ENCODE results near the gene DEF6.

Gene DEF6

DNA sequence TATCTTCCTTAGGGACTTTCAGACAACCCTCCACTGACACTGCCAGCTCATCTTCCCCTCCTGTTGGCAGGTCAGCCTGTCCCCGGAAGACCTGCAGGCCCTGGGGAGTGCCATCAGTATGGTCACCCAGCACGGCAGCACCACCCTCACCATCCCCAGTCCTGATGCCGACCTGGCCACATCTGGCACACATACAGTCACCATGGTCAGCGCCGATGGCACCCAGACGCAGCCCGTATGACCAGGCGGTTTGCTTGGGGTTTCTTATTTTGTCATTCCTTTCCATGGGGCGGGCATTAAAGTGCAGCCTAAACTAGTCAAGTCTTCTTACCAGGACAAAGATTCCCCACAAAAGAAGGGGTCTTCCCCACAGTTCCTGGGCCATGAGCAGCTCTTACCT is 3.9 kb upstream of the DEF6 start:
- Histone ChIP-seq H3K23ac (ENCODE audit: low read depth, low read length, poor library complexity) (no peak overlapping the region), H3K4ac (ENCODE audit: low read length) (no peak overlapping the region), H3K27me3 (ENCODE audit: control insufficient read depth in 3 of 3, insufficient read depth in 3 of 3, low read depth in 1 of 3, low read length in 3 of 3) (no peaks in the 10 kb centered on the region), H2BK15ac (ENCODE audit: low read length) (no peak overlapping the region), H3K36me3 (replicated peaks in 1 of 2; ENCODE audit: control insufficient read depth in 2 of 2, insufficient read depth in 2 of 2, low read length in 2 of 2) (peaks cover 23 to 93% of the 10 kb centered on the region in 2 donors), H4K91ac (ENCODE audit: low read depth, low read length, poor library complexity) (no peak overlapping the region), H2BK120ac (ENCODE audit: low read depth, low read length) (no peak overlapping the region), H3K27ac (replicated peaks; ENCODE audit: low read length) (no peak overlapping the region), H3K4me1 (ENCODE audit: control insufficient read depth in 2 of 2, insufficient read depth in 1 of 2, low read depth in 1 of 2, low read length in 2 of 2) (peaks cover 0 to 4% of the 10 kb centered on the region in 2 donors), H2AK5ac (ENCODE audit: low read depth, low read length) (no peak overlapping the region), H3K14ac (ENCODE audit: low read length) (no peak overlapping the region), H3K9ac (ENCODE audit: low read depth, low read length, poor library complexity) (no peak overlapping the region), H3K18ac (ENCODE audit: low read length) (no peak overlapping the region), H2BK5ac (ENCODE audit: low read length) (no peak overlapping the region), H3K4me2 (ENCODE audit: insufficient read depth, low read length, poor library complexity, severe bottlenecking) (no peak overlapping the region), H3K9me3 (replicated peaks in 1 of 2; ENCODE audit: control insufficient read depth in 2 of 2, insufficient read depth in 1 of 2, low read depth in 1 of 2, low read length in 2 of 2) (no peaks in the 10 kb centered on the region), H4K8ac (ENCODE audit: low read depth, low read length) (no peak overlapping the region), H2BK12ac (ENCODE audit: low read length) (no peak overlapping the region), H2AFZ (ENCODE audit: low read length) (no peak overlapping the region), H3K4me3 (ENCODE audit: low read length in 2 of 2) (no peak overlapping the region), H3K79me1 (ENCODE audit: low read depth, low read length) (no peaks in the 10 kb centered on the region)
- no peak for DNase-seq (ENCODE audit: low spot score)
- WGBS, 2 donors (ENCODE audit: extremely low coverage in 2 of 2, insufficient read length in 2 of 2, insufficient replicate concordance in 1 of 2), result no CpG with 5 or more reads among the region's 9 CpGs

DNA sequence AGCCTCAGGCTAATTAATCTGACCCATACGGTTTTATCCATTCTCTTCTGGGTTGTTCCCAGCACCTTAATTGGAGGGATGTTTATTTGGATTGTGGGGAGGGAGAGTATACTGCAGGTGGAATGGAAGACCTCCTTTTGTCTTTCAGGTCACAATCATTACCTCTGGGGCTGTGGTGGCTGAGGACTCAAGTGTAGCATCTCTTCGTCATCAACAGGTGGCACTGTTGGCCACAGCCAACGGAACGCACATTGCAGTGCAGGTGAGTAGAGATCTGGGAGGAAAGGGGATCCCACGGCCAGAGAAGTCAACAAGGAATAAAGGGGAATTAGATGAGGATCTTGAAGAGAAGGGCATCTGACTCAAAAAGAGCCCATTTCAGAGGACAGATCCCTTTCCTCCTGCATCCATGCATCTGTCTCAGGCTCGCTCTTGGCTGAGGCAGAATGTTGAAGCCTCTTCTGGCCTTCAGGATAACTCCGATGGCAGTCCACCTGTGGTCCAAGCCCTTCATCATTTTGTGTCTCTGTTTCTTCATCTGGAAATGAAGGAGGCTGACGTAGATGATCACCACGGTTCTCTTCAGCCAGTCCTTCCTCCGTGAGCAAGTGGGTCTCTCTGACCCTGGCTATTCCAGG is 3.2 kb upstream of the DEF6 start:
- Histone ChIP-seq H4K91ac (ENCODE audit: low read depth, low read length, poor library complexity) (no peak overlapping the region), H2BK15ac (ENCODE audit: low read length) (no peak overlapping the region), H2AK5ac (ENCODE audit: low read depth, low read length) (no peak overlapping the region), H3K14ac (ENCODE audit: low read length) (no peak overlapping the region), H3K27ac (replicated peaks; ENCODE audit: low read length) (no peak overlapping the region), H3K27me3 (ENCODE audit: control insufficient read depth in 3 of 3, insufficient read depth in 3 of 3, low read depth in 1 of 3, low read length in 3 of 3) (no peaks in the 10 kb centered on the region), H3K23ac (ENCODE audit: low read depth, low read length, poor library complexity) (no peak overlapping the region), H3K18ac (ENCODE audit: low read length) (no peak overlapping the region), H3K9ac (ENCODE audit: low read depth, low read length, poor library complexity) (no peak overlapping the region), H4K8ac (ENCODE audit: low read depth, low read length) (no peak overlapping the region), H3K4me1 (ENCODE audit: control insufficient read depth in 2 of 2, insufficient read depth in 1 of 2, low read depth in 1 of 2, low read length in 2 of 2) (peaks cover 0 to 4% of the 10 kb centered on the region in 2 donors), H3K4ac (ENCODE audit: low read length) (no peak overlapping the region), H2AFZ (ENCODE audit: low read length) (no peak overlapping the region), H3K9me3 (replicated peaks in 1 of 2; ENCODE audit: control insufficient read depth in 2 of 2, insufficient read depth in 1 of 2, low read depth in 1 of 2, low read length in 2 of 2) (no peaks in the 10 kb centered on the region), H2BK5ac (ENCODE audit: low read length) (no peak overlapping the region), H2BK12ac (ENCODE audit: low read length) (no peak overlapping the region), H3K4me2 (ENCODE audit: insufficient read depth, low read length, poor library complexity, severe bottlenecking) (no peak overlapping the region), H2BK120ac (ENCODE audit: low read depth, low read length) (no peak overlapping the region), H3K4me3 (ENCODE audit: low read length in 2 of 2) (no peak overlapping the region), H3K36me3 (replicated peaks in 1 of 2; ENCODE audit: control insufficient read depth in 2 of 2, insufficient read depth in 2 of 2, low read length in 2 of 2) (peaks cover 23 to 86% of the 10 kb centered on the region in 2 donors), H3K79me1 (ENCODE audit: low read depth, low read length) (no peaks in the 10 kb centered on the region)
- DNase-seq (ENCODE audit: low spot score), result peak; percentile 21
- no CpG with 5 or more reads among the region's 10 CpGs for WGBS, 2 donors (ENCODE audit: extremely low coverage in 2 of 2, insufficient read length in 2 of 2, insufficient replicate concordance in 1 of 2)

DNA sequence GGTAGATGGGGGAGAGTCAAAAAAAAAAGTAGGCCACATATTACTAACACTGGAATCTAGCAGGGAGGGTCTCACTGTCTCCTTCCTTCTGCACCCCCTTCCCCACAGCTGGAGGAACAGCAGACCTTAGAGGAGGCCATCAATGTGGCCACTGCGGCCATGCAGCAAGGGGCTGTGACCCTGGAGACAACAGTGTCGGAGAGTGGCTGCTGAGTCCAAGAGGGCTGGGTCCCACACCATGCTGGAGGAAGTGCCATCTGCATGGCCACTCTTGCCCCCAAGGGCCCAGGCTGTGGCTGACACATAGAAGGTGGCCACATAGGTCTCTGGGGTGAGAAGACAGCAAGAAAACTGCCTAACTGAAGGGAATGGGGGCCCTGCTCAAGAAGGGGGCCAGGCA is 2.6 kb upstream of the DEF6 start:
- Histone ChIP-seq H2BK120ac (ENCODE audit: low read depth, low read length) (no peak overlapping the region), H4K91ac (ENCODE audit: low read depth, low read length, poor library complexity) (no peak overlapping the region), H3K23ac (ENCODE audit: low read depth, low read length, poor library complexity) (no peak overlapping the region), H2BK5ac (ENCODE audit: low read length) (no peak overlapping the region), H2AFZ (ENCODE audit: low read length) (no peak overlapping the region), H2AK5ac (ENCODE audit: low read depth, low read length) (no peak overlapping the region), H3K9me3 (replicated peaks in 1 of 2; ENCODE audit: control insufficient read depth in 2 of 2, insufficient read depth in 1 of 2, low read depth in 1 of 2, low read length in 2 of 2) (no peaks in the 10 kb centered on the region), H3K27me3 (ENCODE audit: control insufficient read depth in 3 of 3, insufficient read depth in 3 of 3, low read depth in 1 of 3, low read length in 3 of 3) (no peaks in the 10 kb centered on the region), H3K4ac (ENCODE audit: low read length) (no peak overlapping the region), H3K27ac (replicated peaks; ENCODE audit: low read length) (no peak overlapping the region), H3K18ac (ENCODE audit: low read length) (no peak overlapping the region), H3K4me2 (ENCODE audit: insufficient read depth, low read length, poor library complexity, severe bottlenecking) (no peak overlapping the region), H2BK15ac (ENCODE audit: low read length) (no peak overlapping the region), H3K14ac (ENCODE audit: low read length) (no peak overlapping the region), H3K36me3 (replicated peaks in 1 of 2; ENCODE audit: control insufficient read depth in 2 of 2, insufficient read depth in 2 of 2, low read length in 2 of 2) (peaks cover 23 to 80% of the 10 kb centered on the region in 2 donors), H2BK12ac (ENCODE audit: low read length) (no peak overlapping the region), H3K4me3 (ENCODE audit: low read length in 2 of 2) (no peak overlapping the region), H4K8ac (ENCODE audit: low read depth, low read length) (no peak overlapping the region), H3K4me1 (ENCODE audit: control insufficient read depth in 2 of 2, insufficient read depth in 1 of 2, low read depth in 1 of 2, low read length in 2 of 2) (peaks cover 0 to 4% of the 10 kb centered on the region in 2 donors), H3K9ac (ENCODE audit: low read depth, low read length, poor library complexity) (no peak overlapping the region), H3K79me1 (ENCODE audit: low read depth, low read length) (no peaks in the 10 kb centered on the region)
- whole genome bisulfite sequencing, 2 donors (ENCODE audit: extremely low coverage in 2 of 2, insufficient read length in 2 of 2, insufficient replicate concordance in 1 of 2), result no CpG with 5 or more reads among the region's 2 CpGs
- no peak for DNase-seq (ENCODE audit: low spot score)

DNA sequence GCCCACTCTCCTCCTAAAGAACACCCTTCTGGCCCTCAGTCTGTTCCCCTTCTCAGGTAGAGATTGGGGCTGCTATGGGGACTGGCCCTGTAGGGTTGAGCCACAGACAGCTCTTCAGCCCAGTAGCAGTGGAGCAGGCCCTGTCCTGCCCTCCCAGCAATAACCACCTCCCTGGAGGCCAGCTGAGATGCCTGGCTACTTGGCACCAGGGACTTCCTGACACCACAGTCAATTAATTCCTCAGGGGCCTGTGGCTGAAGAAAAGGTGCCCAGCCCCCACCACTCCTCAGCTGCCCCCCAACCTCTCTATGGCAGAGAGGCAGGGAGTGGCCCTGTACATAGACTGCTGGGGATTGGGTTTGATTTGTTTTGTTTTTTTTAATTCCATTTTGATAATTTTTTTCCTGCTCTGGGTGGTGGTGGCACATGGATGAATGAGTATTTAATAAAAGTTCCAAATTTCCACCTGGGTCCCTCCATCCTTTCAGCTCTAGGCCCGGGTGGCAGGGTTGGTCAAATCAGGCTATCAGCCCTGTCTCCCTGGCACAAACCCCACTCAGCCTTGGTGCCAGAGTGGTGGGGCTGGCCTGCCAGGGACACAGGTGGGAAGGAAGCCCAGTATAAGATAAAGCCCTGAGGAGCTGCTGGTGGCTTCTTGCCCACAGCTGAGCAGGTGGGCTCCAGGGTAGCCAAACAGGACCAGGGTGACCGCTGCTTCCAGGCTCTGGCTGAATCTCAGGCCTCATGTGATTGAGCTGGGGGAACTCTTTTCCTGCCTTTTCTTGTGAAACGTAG is 1.9 kb upstream of the DEF6 start:
- no peak overlapping the region for H3K23ac ChIP-seq (ENCODE audit: low read depth, low read length, poor library complexity)
- WGBS, 2 donors (ENCODE audit: extremely low coverage in 2 of 2, insufficient read length in 2 of 2, insufficient replicate concordance in 1 of 2), result no CpG with 5 or more reads among the region's 3 CpGs
- no peak overlapping the region for H4K8ac ChIP-seq (ENCODE audit: low read depth, low read length)
- peaks cover 0 to 4% of the 10 kb centered on the region in 2 donors for H3K4me1 ChIP-seq (ENCODE audit: control insufficient read depth in 2 of 2, insufficient read depth in 1 of 2, low read depth in 1 of 2, low read length in 2 of 2)
- H2BK5ac ChIP-seq (ENCODE audit: low read length), result no peak overlapping the region
- peaks cover 16 to 73% of the 10 kb centered on the region in 2 donors for H3K36me3 ChIP-seq (replicated peaks in 1 of 2; ENCODE audit: control insufficient read depth in 2 of 2, insufficient read depth in 2 of 2, low read length in 2 of 2)
- H2BK120ac ChIP-seq (ENCODE audit: low read depth, low read length), result no peak overlapping the region
- H3K4me2 ChIP-seq (ENCODE audit: insufficient read depth, low read length, poor library complexity, severe bottlenecking), result no peak overlapping the region
- no peaks in the 10 kb centered on the region for H3K27me3 ChIP-seq (ENCODE audit: control insufficient read depth in 3 of 3, insufficient read depth in 3 of 3, low read depth in 1 of 3, low read length in 3 of 3)
- no peak overlapping the region for H2BK15ac ChIP-seq (ENCODE audit: low read length)
- no peaks in the 10 kb centered on the region for H3K9me3 ChIP-seq (replicated peaks in 1 of 2; ENCODE audit: control insufficient read depth in 2 of 2, insufficient read depth in 1 of 2, low read depth in 1 of 2, low read length in 2 of 2)
- H3K79me1 ChIP-seq (ENCODE audit: low read depth, low read length), result no peaks in the 10 kb centered on the region
- no peak overlapping the region for H3K27ac ChIP-seq (replicated peaks; ENCODE audit: low read length)
- no peak overlapping the region for H3K4me3 ChIP-seq (ENCODE audit: low read length in 2 of 2)
- H4K91ac ChIP-seq (ENCODE audit: low read depth, low read length, poor library complexity), result no peak overlapping the region
- no peak overlapping the region for H3K4ac ChIP-seq (ENCODE audit: low read length)
- no peak overlapping the region for H3K14ac ChIP-seq (ENCODE audit: low read length)
- DNase-seq (ENCODE audit: low spot score), result no peak
- H3K9ac ChIP-seq (ENCODE audit: low read depth, low read length, poor library complexity), result no peak overlapping the region
- no peak overlapping the region for H2BK12ac ChIP-seq (ENCODE audit: low read length)
- H3K18ac ChIP-seq (ENCODE audit: low read length), result no peak overlapping the region
- H2AK5ac ChIP-seq (ENCODE audit: low read depth, low read length), result no peak overlapping the region
- no peak overlapping the region for H2AFZ ChIP-seq (ENCODE audit: low read length)
